ENCODE data around the gene MDGA2. TPM values are rescaled to one million over a fixed set of nuclear protein-coding genes. Genes with fewer than 3 reads are reported as not detected.

Gene MDGA2
- total and polyA plus RNA-seq, 12 donors: 0.05 to 0.15 TPM; not detected in 10

DNA sequence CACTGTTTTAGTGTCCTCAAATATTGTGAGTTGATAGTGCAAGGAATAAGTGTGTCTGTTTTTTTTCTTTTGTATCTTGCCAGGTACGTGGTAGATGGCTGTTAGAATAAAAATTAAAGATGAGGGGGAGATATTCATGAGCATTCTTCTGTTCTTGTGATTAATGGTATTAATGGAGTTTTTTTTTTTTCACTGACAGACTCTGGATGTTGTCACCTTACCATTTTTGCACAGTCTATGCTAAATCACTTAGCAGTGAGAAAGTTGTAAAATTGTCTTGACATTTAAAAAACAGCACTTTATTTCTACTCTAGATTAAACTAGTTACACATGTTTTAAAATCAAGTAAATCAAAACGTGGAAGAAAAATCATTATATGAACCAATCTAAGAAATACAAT is 204.3 kb downstream of the MDGA2 start:
- no peak overlapping the region for H3K27ac ChIP-seq
- intact Hi-C loops (cut with DNase I): no loop called here
- DNase-seq: no peak
- H3K9me3 ChIP-seq: peaks cover 0 to 9% (median 0%) of the 10 kb centered on the region in 11 donors
- H3K27me3 ChIP-seq: no peaks in the 10 kb centered on the region
- TF ChIP-seq, protein P1, sequence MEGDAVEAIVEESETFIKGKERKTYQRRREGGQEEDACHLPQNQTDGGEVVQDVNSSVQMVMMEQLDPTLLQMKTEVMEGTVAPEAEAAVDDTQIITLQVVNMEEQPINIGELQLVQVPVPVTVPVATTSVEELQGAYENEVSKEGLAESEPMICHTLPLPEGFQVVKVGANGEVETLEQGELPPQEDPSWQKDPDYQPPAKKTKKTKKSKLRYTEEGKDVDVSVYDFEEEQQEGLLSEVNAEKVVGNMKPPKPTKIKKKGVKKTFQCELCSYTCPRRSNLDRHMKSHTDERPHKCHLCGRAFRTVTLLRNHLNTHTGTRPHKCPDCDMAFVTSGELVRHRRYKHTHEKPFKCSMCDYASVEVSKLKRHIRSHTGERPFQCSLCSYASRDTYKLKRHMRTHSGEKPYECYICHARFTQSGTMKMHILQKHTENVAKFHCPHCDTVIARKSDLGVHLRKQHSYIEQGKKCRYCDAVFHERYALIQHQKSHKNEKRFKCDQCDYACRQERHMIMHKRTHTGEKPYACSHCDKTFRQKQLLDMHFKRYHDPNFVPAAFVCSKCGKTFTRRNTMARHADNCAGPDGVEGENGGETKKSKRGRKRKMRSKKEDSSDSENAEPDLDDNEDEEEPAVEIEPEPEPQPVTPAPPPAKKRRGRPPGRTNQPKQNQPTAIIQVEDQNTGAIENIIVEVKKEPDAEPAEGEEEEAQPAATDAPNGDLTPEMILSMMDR (IDR thresholded peaks at IDR 0.05): no peak
- no peaks in the 10 kb centered on the region for H3K36me3 ChIP-seq
- no peak for ATAC-seq
- no peaks in the 10 kb centered on the region for H3K4me1 ChIP-seq
- no peak overlapping the region for H3K4me3 ChIP-seq
- WGBS, 2 donors: 48 to 56% methylated on average over 2 of the region's 2 CpGs

DNA sequence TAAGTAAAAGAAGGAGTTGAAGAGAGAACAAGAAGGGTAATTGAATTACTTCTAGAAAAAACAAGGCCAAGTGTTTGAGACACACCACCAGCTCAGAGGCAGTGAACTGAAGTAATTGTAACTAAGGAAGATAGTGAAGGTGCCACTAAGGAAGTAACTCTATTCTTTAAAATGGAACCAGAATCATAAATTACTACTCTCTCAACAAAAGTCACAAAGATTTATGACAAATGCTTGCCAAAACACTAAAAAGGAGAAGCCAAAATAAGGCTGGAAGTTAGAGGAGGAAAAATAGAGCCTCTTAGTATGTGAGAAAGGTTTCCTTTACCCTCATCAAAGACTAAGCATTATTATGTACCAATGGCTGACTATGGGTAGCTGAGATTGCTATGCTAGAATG is 208.5 kb downstream of the MDGA2 start:
- Histone ChIP-seq H3K36me3 (no peaks in the 10 kb centered on the region), H3K4me1 (no peaks in the 10 kb centered on the region), H3K27ac (no peak overlapping the region), H3K27me3 (no peaks in the 10 kb centered on the region), H3K9me3 (peaks cover 0 to 4% (median 0%) of the 10 kb centered on the region in 11 donors), H3K4me3 (no peak overlapping the region)
- intact Hi-C loops (cut with DNase I): no loop called here
- no peak for DNase-seq
- TF ChIP-seq, protein P1 (IDR thresholded peaks at IDR 0.05): no peak
- ATAC-seq: no peak

DNA sequence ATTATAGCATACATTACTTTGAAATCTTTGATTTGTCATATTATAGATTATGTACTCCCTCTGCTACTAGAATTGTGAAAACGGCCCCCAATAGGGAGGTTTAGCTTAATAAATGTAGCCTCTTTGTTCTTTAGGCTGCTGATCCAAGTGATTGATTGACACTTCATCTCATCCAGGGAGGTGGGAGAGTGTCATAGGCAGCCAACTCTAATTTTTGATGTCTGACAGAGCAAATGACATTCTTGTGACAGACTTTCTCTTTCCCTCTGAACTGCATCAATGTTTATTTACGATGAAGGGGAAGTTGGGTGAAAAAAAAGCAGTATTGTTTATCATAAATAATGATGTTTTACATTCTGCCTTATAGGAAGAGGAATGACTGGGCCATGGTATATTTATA is 221.4 kb downstream of the MDGA2 start:
- no peak for DNase-seq
- TF ChIP-seq, protein P1 (IDR thresholded peaks at IDR 0.05): no peak
- intact Hi-C loops (cut with DNase I): no loop called here
- H3K27ac ChIP-seq: no peak overlapping the region
- ATAC-seq: no peak
- H3K27me3 ChIP-seq: no peaks in the 10 kb centered on the region
- WGBS, 2 donors: 68 to 75% methylated on average over 2 of the region's 2 CpGs
- H3K36me3 ChIP-seq: no peaks in the 10 kb centered on the region
- H3K4me3 ChIP-seq: no peak overlapping the region
- peaks cover 0 to 11% (median 0%) of the 10 kb centered on the region in 11 donors for H3K9me3 ChIP-seq
- no peaks in the 10 kb centered on the region for H3K4me1 ChIP-seq

DNA sequence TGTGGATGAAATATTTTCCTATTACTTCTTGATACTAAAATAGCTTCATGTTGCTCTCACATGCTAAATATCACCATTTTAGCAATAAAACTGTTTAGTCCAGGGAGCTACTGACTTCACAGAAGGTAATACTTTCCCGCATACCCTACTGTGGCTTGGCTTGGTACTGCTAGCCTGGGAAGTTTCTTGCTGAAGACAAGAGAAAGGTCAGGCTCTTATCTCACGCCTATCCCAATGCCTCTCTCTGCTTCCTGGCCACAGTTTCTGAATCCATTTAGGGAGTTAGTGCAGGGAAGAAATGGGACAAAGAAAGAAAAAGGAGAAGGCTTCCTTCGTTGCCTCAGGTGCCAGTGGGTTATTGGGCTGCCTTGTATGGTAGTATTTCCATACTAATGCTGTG is 228.3 kb downstream of the MDGA2 start:
- Histone ChIP-seq H3K4me3 (no peak overlapping the region), H3K27ac (no peak overlapping the region), H3K9me3 (peaks cover 0 to 6% (median 0%) of the 10 kb centered on the region in 11 donors), H3K4me1 (no peaks in the 10 kb centered on the region), H3K36me3 (no peaks in the 10 kb centered on the region), H3K27me3 (no peaks in the 10 kb centered on the region)
- TF ChIP-seq, protein P1 (IDR thresholded peaks at IDR 0.05): no peak
- intact Hi-C loops (cut with DNase I): loop anchor here in 1 of 10 donors (10.0 kb wide), 1 partner anchor 88 kb away; no protein-coding TSS in a partner anchor
- ATAC-seq (no peak), DNase-seq (no peak)
- WGBS, 2 donors: 56 to 59% methylated on average over 3 of the region's 3 CpGs
